GM18502 (cell line): ENCODE measurements around the gene KRTAP22-2.

Experiments used
- ATAC-seq: cut with Tn5 transposase; IDR thresholded peaks from one replicate; pipeline ENCODE4 v1.9.1; 2021; ENCODE audit warnings: mild to moderate bottlenecking; ENCODE audit not compliant: unreplicated experiment, poor library complexity

Gene KRTAP22-2

GRCh38 chr21:30563630-30564029, 26.6 kb downstream of the KRTAP22-2 start:
- ATAC-seq, result no peak

GRCh38 chr21:30563072-30563471, 27.1 kb downstream of the KRTAP22-2 start:
- ATAC-seq, result no peak

- ATAC-seq, result no peak
Measured at GRCh38 chr21:30561957-30562356, 28.2 kb downstream of the KRTAP22-2 start.

- ATAC-seq, result no peak
Measured at GRCh38 chr21:30561264-30561895, 28.8 kb downstream of the KRTAP22-2 start, which contains the start of gene KRTAP19-7. Gene KRTAP19-7 (minus strand): TSS chr21:30561314. CDS start chr21:30561289, 25 bp downstream.

GRCh38 chr21:30555095-30555494, 35.1 kb downstream of the KRTAP22-2 start:
- no peak for ATAC-seq

- ATAC-seq, result no peak
Measured at GRCh38 chr21:30552782-30553181, 37.4 kb downstream of the KRTAP22-2 start.

GRCh38 chr21:30541764-30542163, 48.4 kb downstream of the KRTAP22-2 start, which contains the start of gene KRTAP19-6:
Gene KRTAP19-6 (minus strand): TSS chr21:30541864. CDS start chr21:30541833, 31 bp downstream.
- ATAC-seq, result no peak
